IPS-20b (cell line): ENCODE results near the gene AGAP1.

ENCODE experiments used
- H3K27ac ChIP-seq: one replicate; pipeline ENCODE4 v1.5.1; 2013; ENCODE audit warnings: low read length
- H3K27me3 ChIP-seq: 2 replicates; pipeline ENCODE4 v1.6.1; 2013; ENCODE audit warnings: mild to moderate bottlenecking, low read length, inconsistent platforms; ENCODE audit not compliant: insufficient read depth
- H3K36me3 ChIP-seq: 2 replicates; pipeline ENCODE4 v1.6.1; 2013; ENCODE audit warnings: low read depth, mild to moderate bottlenecking, inconsistent platforms, low read length, moderate library complexity; ENCODE audit not compliant: insufficient read depth
- H3K4me1 ChIP-seq: 2 replicates; pipeline ENCODE4 v1.6.1; 2013; ENCODE audit warnings: mild to moderate bottlenecking, control low read depth, inconsistent platforms, low read length, moderate library complexity; ENCODE audit not compliant: insufficient read depth
- H3K4me3 ChIP-seq: 2 replicates; pipeline ENCODE4 v1.5.1; 2013; ENCODE audit warnings: mild to moderate bottlenecking, low read length, inconsistent platforms
- H3K9ac ChIP-seq: 2 replicates; pipeline ENCODE4 v1.6.1; 2013; ENCODE audit warnings: low read depth, mild to moderate bottlenecking, inconsistent platforms, low read length, moderate library complexity
- H3K9me3 ChIP-seq: 2 replicates; pipeline ENCODE4 v1.6.1; 2013; ENCODE audit warnings: mild to moderate bottlenecking, low read depth, low read length, inconsistent platforms; ENCODE audit not compliant: insufficient read depth

The AGAP1 gene

DNA sequence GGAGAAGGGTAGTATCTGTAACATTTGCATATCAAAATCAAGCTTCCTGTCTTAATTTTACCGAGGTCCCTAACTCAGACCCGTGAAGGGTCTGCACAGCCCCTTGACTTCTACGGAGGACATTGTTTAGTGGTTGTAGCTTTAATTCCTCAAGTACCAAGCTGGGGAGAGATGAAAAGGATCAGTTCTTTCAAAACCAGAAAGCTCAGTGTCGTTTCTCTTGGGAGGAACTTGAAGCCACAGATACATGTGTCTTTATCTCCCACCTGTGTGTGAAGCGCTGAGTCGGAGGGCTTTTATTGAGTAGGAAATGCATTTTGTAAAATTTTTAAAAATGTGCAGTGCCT lies 410.7 kb downstream of the AGAP1 start:
- Histone ChIP-seq H3K36me3 (peaks cover 4% of the 10 kb centered on the region), H3K4me3 (no peak overlapping the region), H3K27ac (no peak overlapping the region), H3K9me3 (no peaks in the 10 kb centered on the region), H3K4me1 (peaks cover 2% of the 10 kb centered on the region; the same call in 1 of the 2 replicates), H3K9ac (no peak overlapping the region), H3K27me3 (no peaks in the 10 kb centered on the region; the same call in 1 of the 2 replicates)

GRCh38 chr2:235908826-235909225 lies 415.0 kb downstream of the AGAP1 start:
- no peaks in the 10 kb centered on the region for H3K9me3 ChIP-seq
- no peak overlapping the region for H3K4me3 ChIP-seq
- H3K27ac ChIP-seq = no peak overlapping the region
- H3K36me3 ChIP-seq = peaks cover 7% of the 10 kb centered on the region
- no peak overlapping the region for H3K9ac ChIP-seq
- no peaks in the 10 kb centered on the region; the same call in 1 of the 2 replicates for H3K4me1 ChIP-seq
- no peaks in the 10 kb centered on the region; the same call in 1 of the 2 replicates for H3K27me3 ChIP-seq

DNA sequence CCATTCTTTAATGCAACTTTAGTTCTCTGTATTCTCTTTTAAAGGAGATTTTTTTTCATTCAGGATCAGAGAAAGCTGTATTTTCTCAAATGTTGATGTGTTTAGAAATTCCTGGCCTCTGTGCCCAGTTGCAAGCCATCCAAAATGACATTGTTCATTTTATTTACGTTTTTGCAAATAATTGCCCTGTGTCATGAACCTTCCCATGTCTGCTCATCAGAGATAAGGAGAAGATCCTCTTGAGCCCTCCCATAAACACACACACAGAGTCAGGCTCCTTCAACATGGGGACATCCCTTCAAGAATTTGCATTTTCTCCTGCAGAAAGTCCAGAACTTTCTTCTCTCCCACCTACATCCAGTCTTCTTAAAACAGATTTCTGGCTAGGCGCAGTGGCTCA lies 415.5 kb downstream of the AGAP1 start:
- Histone ChIP-seq H3K4me3 (no peak overlapping the region), H3K27me3 (no peaks in the 10 kb centered on the region; the same call in 1 of the 2 replicates), H3K4me1 (no peaks in the 10 kb centered on the region; the same call in 1 of the 2 replicates), H3K27ac (no peak overlapping the region), H3K9me3 (no peaks in the 10 kb centered on the region), H3K36me3 (peaks cover 7% of the 10 kb centered on the region), H3K9ac (no peak overlapping the region)

DNA sequence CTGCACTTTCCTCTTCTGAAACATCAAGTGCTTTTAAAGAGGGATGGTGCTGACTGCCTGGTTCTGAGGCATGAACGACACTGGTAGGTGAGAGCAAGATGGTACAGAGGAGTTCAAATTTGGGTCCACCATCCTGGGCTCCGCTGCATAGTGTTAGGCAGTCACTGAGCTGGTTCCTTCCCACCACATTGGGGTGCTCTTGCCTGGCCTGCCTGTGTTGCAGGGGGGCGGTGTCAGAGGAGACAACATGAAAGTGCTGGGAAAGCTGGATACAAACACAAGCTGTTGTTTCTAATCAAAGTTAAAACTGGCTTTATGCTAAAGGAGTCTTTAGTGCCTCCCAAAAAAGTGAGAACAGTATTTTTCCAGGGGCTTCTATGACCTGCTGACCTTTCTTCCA lies 416.2 kb downstream of the AGAP1 start:
- H3K9ac ChIP-seq = no peak overlapping the region
- H3K9me3 ChIP-seq = no peaks in the 10 kb centered on the region
- H3K27me3 ChIP-seq = no peaks in the 10 kb centered on the region; the same call in 1 of the 2 replicates
- peaks cover 7% of the 10 kb centered on the region for H3K36me3 ChIP-seq
- no peak overlapping the region for H3K27ac ChIP-seq
- H3K4me3 ChIP-seq = no peak overlapping the region
- H3K4me1 ChIP-seq = no peaks in the 10 kb centered on the region; the same call in 1 of the 2 replicates

DNA sequence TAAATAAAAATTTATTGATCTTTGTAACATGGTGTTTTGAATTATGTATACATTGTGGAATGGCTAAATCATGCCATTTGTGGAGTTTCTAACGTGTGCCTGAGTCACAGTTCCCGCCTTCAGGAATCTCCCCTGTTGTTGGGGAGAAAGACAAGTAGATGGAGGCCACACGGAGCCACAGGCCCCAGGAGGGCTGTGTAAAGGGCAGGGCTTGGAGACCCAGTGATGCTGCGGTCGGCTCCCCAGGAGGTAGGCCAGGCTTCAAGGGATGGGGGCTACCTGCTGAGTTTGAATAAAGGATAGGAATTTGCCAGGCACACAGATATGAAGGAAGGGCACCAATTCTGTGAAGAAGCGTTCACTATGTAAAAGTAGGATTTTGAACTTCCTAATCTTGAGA lies 417.3 kb downstream of the AGAP1 start:
- Histone ChIP-seq H3K27me3 (no peaks in the 10 kb centered on the region; the same call in 1 of the 2 replicates), H3K4me3 (no peak overlapping the region), H3K27ac (no peak overlapping the region), H3K4me1 (no peaks in the 10 kb centered on the region; the same call in 1 of the 2 replicates), H3K9me3 (no peaks in the 10 kb centered on the region), H3K9ac (no peak overlapping the region), H3K36me3 (peaks cover 9% of the 10 kb centered on the region)

- Histone ChIP-seq H3K27ac (no peak overlapping the region), H3K36me3 (peaks cover 12% of the 10 kb centered on the region), H3K4me1 (no peaks in the 10 kb centered on the region; the same call in 1 of the 2 replicates), H3K9me3 (no peaks in the 10 kb centered on the region), H3K4me3 (no peak overlapping the region), H3K9ac (no peak overlapping the region), H3K27me3 (no peaks in the 10 kb centered on the region)
Measured at GRCh38 chr2:235911633-235912233, 417.9 kb downstream of the AGAP1 start.

- no peak overlapping the region for H3K27ac ChIP-seq
- H3K27me3 ChIP-seq = no peaks in the 10 kb centered on the region
- H3K4me3 ChIP-seq = no peak overlapping the region
- peaks cover 7% of the 10 kb centered on the region for H3K36me3 ChIP-seq
- no peaks in the 10 kb centered on the region for H3K9me3 ChIP-seq
- H3K4me1 ChIP-seq = no peaks in the 10 kb centered on the region; the same call in 1 of the 2 replicates
- no peak overlapping the region for H3K9ac ChIP-seq
Measured at GRCh38 chr2:235914756-235915155, 420.9 kb downstream of the AGAP1 start.

DNA sequence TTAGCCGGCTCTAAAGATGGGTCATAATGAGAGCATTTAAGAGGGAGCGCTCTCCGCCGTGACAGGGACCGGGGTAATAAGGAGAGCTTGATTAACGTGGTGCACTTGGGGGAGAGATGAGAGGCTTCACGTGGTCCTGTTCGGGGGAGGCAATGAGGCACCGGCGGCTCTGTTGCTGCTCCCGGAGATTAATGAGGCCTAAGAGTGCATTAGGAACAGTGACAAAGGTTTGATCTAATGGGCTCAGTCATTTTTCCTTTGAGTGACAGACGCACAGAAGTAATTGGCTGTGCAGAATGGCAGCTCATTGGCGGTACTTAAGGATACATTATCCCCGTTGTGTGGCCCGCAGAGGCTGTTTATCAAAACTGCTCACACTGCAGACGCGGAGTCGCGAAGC lies 423.7 kb downstream of the AGAP1 start:
- no peak overlapping the region for H3K27ac ChIP-seq
- H3K36me3 ChIP-seq = peaks cover 5% of the 10 kb centered on the region
- no peaks in the 10 kb centered on the region for H3K27me3 ChIP-seq
- no peak overlapping the region for H3K4me3 ChIP-seq
- peaks cover under 1% of the 10 kb centered on the region; the same call in 1 of the 2 replicates for H3K4me1 ChIP-seq
- H3K9ac ChIP-seq = no peak overlapping the region
- H3K9me3 ChIP-seq = no peaks in the 10 kb centered on the region

DNA sequence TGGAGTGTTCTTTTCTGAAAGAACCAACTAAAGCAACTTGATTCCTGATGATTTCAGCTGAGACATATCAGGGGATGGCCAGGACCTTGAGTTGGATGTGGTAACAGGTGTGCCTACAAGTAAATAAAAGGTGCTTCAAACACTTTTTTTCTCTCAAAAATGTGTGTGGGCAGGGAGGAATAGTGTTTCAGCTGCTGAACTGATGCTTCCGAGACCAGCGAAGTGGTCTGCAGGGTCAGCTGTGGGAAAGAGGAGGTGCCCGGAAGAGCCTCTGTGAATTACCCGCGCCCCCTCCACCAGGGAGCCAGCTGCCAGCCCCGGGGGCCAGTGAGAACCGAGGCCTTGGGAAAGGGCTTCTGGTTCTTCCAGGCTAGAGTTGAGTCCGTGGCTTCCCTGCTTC lies 425.0 kb downstream of the AGAP1 start:
- Histone ChIP-seq H3K4me3 (no peak overlapping the region), H3K9ac (no peak overlapping the region), H3K36me3 (peaks cover 5% of the 10 kb centered on the region), H3K27ac (no peak overlapping the region), H3K4me1 (peaks cover 3% of the 10 kb centered on the region; the same call in 1 of the 2 replicates), H3K9me3 (no peaks in the 10 kb centered on the region), H3K27me3 (no peaks in the 10 kb centered on the region)

GRCh38 chr2:235920216-235920865 lies 426.5 kb downstream of the AGAP1 start:
- Histone ChIP-seq H3K36me3 (peaks cover 5% of the 10 kb centered on the region), H3K9me3 (no peaks in the 10 kb centered on the region), H3K4me1 (peaks cover 3% of the 10 kb centered on the region; the same call in 1 of the 2 replicates), H3K27ac (no peak overlapping the region), H3K27me3 (no peaks in the 10 kb centered on the region), H3K9ac (no peak overlapping the region), H3K4me3 (no peak overlapping the region)

DNA sequence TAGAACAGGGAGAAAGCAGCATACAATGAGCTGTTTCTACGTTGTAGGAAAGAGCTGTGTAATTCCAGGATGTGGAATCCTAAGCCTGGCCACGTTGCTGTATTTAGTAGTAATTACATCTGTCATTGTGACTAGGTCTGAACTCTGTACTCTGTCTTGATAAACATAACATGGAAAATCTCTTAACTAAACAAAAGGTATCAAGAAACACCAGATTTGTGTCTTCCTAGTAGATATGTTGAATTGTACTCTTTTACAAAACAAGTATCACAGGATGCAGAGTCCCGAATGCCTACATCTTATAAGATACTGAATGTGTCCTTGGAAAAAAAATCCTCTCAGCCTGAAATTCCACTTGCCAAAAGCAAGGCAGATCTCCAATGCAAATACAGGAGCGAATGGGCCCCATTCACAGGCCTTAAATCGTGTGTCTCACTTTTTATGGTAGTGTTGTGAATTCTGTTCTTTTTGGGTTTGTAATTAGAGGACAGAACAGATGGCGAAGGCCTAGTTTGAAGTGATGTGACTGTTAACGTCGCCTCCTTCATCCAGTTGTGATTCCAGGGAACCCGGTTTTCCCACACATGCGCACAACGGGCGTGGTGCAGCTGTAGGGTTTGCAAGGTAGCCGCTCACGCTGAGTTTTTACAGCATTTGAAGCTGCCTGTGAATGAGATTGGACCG lies 427.8 kb downstream of the AGAP1 start:
- Histone ChIP-seq H3K27me3 (no peaks in the 10 kb centered on the region), H3K36me3 (no peaks in the 10 kb centered on the region), H3K4me3 (no peak overlapping the region), H3K4me1 (peaks cover 3% of the 10 kb centered on the region; the same call in 1 of the 2 replicates), H3K27ac (no peak overlapping the region), H3K9me3 (no peaks in the 10 kb centered on the region), H3K9ac (no peak overlapping the region)
